Measurements from ENCODE around the gene GULP1. TPM values are rescaled to one million over a fixed set of nuclear protein-coding genes. Genes with fewer than 3 reads are reported as not detected.
A peak's percentile ranks its signal among the peaks of the same experiment; 100 is the strongest.
"Not testable (repeated sequence)": the region's sequence is repeated elsewhere in the genome, so short reads cannot be mapped to it uniquely, and the experiment has no call there.

GULP1 gene
- 98.9 and 126 TPM in 2 replicates for total RNA-seq (2014; rRNA removed; shearing (Covaris generic))

GRCh38 chr2:188291617-188292347 is at the start of gene GULP1:
TSS of gene GULP1 (plus strand) at chr2:188291874. CDS start at chr2:188477703, 185,829 bp downstream.
- peak; percentile 77 for DNase-seq (ENCODE audit: low read depth)

GRCh38 chr2:188243381-188243780 is 48.3 kb upstream of the GULP1 start:
- peak; percentile 79 for DNase-seq (ENCODE audit: low read depth)

- DNase-seq (ENCODE audit: low read depth), result peak; percentile 63
These were observed 47.3 kb upstream of the GULP1 start for GRCh38 chr2:188244383-188244782.

GRCh38 chr2:188245230-188245629 is 46.4 kb upstream of the GULP1 start:
- peak; percentile 42 for DNase-seq (ENCODE audit: low read depth)

- DNase-seq (ENCODE audit: low read depth), result no peak
These were observed 43.2 kb upstream of the GULP1 start for GRCh38 chr2:188248513-188248912.

- DNase-seq (ENCODE audit: low read depth), result no peak
These were observed 40.6 kb upstream of the GULP1 start for GRCh38 chr2:188251034-188251433.

- DNase-seq (ENCODE audit: low read depth), result no peak
These were observed 35.3 kb upstream of the GULP1 start for GRCh38 chr2:188256420-188256819.

GRCh38 chr2:188265315-188265714 is 26.4 kb upstream of the GULP1 start:
- no peak for DNase-seq (ENCODE audit: low read depth)

GRCh38 chr2:188267776-188268175 is 23.9 kb upstream of the GULP1 start:
- DNase-seq (ENCODE audit: low read depth), result no peak

GRCh38 chr2:188269004-188269403 is 22.7 kb upstream of the GULP1 start:
- DNase-seq (ENCODE audit: low read depth), result no peak

GRCh38 chr2:188272121-188272520 is 19.6 kb upstream of the GULP1 start:
- peak; percentile 36 for DNase-seq (ENCODE audit: low read depth)

GRCh38 chr2:188274274-188274673 is 17.4 kb upstream of the GULP1 start:
- DNase-seq (ENCODE audit: low read depth), result no peak

- no peak for DNase-seq (ENCODE audit: low read depth)
These were observed 15.4 kb upstream of the GULP1 start for GRCh38 chr2:188276255-188276654.

GRCh38 chr2:188277786-188278185 is 13.9 kb upstream of the GULP1 start:
- DNase-seq (ENCODE audit: low read depth), result no peak

GRCh38 chr2:188278388-188279092 is 13.1 kb upstream of the GULP1 start:
- no peak for DNase-seq (ENCODE audit: low read depth)

GRCh38 chr2:188279093-188279445 is 12.6 kb upstream of the GULP1 start:
- no peak for DNase-seq (ENCODE audit: low read depth)

- no peak for DNase-seq (ENCODE audit: low read depth)
These were observed 10.9 kb upstream of the GULP1 start for GRCh38 chr2:188280811-188281222.

- DNase-seq (ENCODE audit: low read depth), result no peak
These were observed 8.8 kb upstream of the GULP1 start for GRCh38 chr2:188282907-188283306.

- not testable (repeated sequence) for DNase-seq (ENCODE audit: low read depth)
These were observed 7.4 kb upstream of the GULP1 start for GRCh38 chr2:188284251-188284650.

GRCh38 chr2:188285049-188285448 is 6.6 kb upstream of the GULP1 start:
- no peak for DNase-seq (ENCODE audit: low read depth)

GRCh38 chr2:188285774-188286173 is 5.9 kb upstream of the GULP1 start:
- DNase-seq (ENCODE audit: low read depth), result no peak

GRCh38 chr2:188291142-188291616 is 495 bp upstream of the GULP1 start:
- DNase-seq (ENCODE audit: low read depth), result peak; percentile 51

All from M059J (cell line).